ENCODE results near the gene SLC7A6.
"Not testable (repeated sequence)": the region's sequence is repeated elsewhere in the genome, so short reads cannot be mapped to it uniquely, and the experiment has no call there.

Gene SLC7A6

GRCh38 chr16:68279726-68280558 is 15.6 kb downstream of the SLC7A6 start:
- no peak for FAIRE-seq
- no peak for DNase-seq (ENCODE audit: extremely low spot score, insufficient read length, low read depth)

GRCh38 chr16:68281368-68282063 is 17.2 kb downstream of the SLC7A6 start:
- DNase-seq (ENCODE audit: extremely low spot score, insufficient read length, low read depth) (no peak), FAIRE-seq (no peak)

DNA sequence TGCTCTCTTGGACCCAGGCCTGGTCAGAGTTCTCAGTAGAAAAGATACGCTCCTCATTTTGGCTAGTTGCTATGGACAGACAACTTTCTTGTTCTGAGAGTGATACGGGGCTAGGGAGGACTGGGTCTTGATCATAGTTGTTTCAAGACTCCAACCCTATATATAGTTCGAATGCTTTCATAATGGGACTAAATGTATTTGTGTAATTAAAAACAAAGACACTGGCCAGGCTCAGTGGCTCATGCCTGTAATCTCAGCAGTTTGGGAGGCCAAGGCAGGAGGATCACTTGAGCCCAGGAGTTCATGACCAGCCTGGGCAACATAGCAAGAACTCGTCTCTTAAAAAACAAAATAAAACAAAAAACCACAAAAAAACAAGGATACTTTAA is 17.7 kb downstream of the SLC7A6 start:
- FAIRE-seq (no peak), DNase-seq (ENCODE audit: extremely low spot score, insufficient read length, low read depth) (no peak)

DNA sequence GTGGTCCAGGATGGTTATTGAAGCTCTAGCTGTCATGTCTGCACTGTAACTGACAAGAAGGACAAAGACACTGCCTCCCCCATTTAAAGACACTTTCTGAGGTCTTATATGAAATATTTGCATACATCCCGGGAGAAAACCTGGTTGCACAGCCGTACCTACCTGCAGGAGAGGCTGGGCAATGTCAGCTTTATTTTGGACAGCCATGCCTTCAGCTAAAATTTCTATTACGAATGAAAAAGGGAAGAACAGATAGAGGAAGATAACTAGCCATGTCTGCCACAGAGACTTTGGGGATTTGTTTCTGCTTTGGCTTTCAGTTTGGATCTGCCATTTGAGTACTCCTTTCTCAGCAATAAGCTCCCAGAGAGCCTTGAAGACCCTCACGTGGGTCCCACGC is 19.0 kb downstream of the SLC7A6 start:
- no peak for DNase-seq (ENCODE audit: extremely low spot score, insufficient read length, low read depth)
- FAIRE-seq = peak; percentile 41

DNA sequence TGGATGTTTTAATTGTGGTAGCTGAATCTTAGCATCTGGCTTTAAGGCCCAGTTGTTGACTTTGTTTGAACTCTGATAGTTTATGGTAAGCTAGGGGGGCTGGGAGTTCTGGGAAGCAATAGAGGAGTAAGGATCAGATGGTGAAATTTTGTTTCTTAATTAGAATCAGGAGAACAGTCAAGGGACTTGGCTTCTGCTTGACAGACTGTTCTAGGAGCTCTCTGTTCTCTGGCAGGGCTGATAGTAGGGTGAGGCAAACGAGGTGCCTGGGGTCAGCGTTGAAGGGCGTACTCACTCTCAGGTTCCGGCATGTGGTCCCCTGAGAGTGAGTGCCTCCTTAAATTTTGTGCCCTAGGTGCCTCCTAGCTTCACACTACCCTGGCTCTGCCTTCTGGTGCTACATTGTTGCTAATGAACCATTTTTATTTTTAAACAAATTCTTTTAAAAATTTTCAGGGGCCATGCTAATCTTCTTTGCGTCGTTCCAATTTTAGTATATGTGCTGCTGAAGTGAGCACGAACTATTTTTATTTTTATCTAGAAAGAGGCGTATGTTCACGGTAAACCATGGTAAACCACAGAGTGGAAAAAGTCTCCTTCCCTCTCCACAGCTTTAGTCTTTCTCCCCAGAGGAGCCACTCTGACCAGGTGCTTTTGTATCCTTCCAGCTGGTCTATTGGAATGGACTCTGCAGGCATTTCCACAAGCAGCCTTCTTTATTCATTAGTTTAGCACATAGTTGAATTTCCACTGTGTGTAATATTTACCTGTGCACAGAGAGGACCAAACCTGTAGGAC is 19.7 kb downstream of the SLC7A6 start:
- FAIRE-seq = peak; percentile 77
- no peak for DNase-seq (ENCODE audit: extremely low spot score, insufficient read length, low read depth)

DNA sequence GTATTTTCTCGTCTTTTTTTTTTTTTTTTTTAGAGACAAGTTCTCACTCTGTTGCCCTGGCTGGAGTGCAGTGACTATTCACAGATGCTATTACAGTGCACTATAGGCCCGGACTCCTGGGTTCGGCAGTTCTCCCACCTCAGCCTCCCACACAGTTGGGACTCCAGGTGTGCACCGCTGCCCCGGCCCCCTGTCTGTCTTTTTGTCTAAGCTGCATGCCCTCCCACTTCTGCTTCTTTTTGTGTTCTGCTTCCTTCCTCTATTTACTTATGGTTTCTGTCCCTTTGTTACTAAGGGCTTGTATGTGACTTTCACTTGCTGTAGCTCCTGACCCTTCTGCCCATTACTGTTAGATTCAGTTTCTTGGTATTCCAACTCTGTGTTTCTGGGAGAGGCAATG is 20.5 kb downstream of the SLC7A6 start:
- no peak for DNase-seq (ENCODE audit: extremely low spot score, insufficient read length, low read depth)

GRCh38 chr16:68285683-68286082 is 21.4 kb downstream of the SLC7A6 start:
- FAIRE-seq (peak; percentile 9), DNase-seq (ENCODE audit: extremely low spot score, insufficient read length, low read depth) (no peak)

More for the DNA sequence above, 20.5 kb downstream of the SLC7A6 start:
- FAIRE-seq = peak; percentile 91

- FAIRE-seq = peak; percentile 81
- DNase-seq (ENCODE audit: extremely low spot score, insufficient read length, low read depth) = no peak
Observed at GRCh38 chr16:68286153-68287074, 22.1 kb downstream of the SLC7A6 start.

GRCh38 chr16:68287276-68288251 is 23.2 kb downstream of the SLC7A6 start:
- FAIRE-seq (no peak), DNase-seq (ENCODE audit: extremely low spot score, insufficient read length, low read depth) (no peak)

DNA sequence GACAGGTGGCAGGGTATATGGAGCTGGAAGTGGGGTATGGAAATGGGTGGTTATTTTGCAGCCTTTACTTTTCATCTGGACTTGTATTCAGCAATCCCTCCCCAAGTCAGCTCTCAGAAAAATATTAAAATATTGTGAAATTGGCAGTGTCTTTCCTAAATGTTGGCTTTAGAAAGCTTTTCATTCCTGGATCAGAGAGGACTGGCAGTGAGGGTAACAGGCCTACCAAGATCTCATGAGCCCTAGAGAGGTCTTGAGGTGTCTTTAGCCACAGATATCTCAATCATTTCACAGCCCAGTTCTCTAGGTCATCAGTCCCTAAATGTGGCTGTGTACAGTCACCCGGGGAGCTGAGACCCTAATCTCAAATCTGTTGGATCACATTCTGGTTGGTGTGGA is 23.9 kb downstream of the SLC7A6 start:
- DNase-seq (ENCODE audit: extremely low spot score, insufficient read length, low read depth) = no peak

DNA sequence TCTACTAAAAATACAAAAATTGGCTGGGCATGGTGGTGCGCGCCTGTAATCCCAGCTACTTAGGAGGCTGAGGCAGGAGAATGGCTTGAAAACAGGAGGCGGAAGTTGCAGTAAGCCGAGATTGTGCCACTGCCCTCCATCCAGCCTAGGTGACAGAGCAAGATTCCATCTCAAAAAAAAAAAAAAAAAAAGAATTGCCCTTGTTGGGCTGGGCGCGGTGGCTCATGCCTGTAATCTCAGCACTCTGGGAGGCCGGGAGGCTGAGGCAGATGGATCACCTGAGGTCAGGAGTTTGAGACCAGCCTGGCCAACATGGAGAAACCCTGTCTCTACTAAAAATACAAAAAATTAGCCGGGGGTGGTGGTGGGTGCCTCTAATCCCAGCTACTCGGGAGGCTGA is 24.5 kb downstream of the SLC7A6 start:
- DNase-seq (ENCODE audit: extremely low spot score, insufficient read length, low read depth); FAIRE-seq: not testable (repeated sequence)

More for the DNA sequence above, 23.9 kb downstream of the SLC7A6 start:
- no peak for FAIRE-seq

- no peak for DNase-seq (ENCODE audit: extremely low spot score, insufficient read length, low read depth)
- FAIRE-seq = no peak
Observed at GRCh38 chr16:68289202-68289601, 24.9 kb downstream of the SLC7A6 start.

GRCh38 chr16:68289621-68290329 is 25.4 kb downstream of the SLC7A6 start:
- FAIRE-seq (peak; percentile 89), DNase-seq (ENCODE audit: extremely low spot score, insufficient read length, low read depth) (no peak)

DNA sequence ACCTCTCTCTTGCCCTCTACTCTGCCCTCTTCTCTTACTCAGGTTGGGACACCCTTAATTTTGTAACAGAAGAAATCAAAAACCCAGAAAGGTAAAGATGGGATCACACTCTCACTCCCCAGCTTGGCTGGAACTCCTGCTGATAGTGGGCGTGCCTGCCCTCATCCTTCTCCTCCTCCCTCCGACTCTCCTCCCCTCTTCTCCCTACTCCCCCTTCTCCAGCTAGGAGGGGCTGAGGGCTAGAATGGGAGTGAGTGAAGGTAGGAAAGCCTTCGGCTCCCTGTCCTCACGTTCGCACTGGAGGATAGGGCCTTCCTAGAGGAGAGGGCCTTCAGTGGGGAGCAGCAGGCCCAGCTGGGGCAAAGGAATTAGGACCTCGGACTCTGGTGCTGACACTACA is 26.1 kb downstream of the SLC7A6 start:
- DNase-seq (ENCODE audit: extremely low spot score, insufficient read length, low read depth) (no peak), FAIRE-seq (no peak)

DNA sequence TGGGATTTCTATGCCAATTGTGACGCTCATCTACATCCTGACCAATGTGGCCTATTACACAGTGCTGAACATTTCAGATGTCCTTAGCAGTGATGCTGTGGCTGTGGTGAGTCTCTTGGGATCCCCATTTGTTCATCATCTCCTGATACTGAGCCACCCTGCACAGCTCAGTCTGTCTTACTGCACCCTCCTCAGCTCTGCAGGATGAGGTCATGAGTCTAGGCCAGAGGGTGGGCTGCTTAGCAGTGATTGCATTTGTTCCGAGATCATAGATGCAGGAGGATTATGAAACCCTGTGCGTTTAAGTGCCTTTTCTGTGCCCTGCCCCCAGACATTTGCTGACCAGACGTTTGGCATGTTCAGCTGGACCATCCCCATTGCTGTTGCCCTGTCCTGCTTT is 26.9 kb downstream of the SLC7A6 start:
- FAIRE-seq = no peak

DNA sequence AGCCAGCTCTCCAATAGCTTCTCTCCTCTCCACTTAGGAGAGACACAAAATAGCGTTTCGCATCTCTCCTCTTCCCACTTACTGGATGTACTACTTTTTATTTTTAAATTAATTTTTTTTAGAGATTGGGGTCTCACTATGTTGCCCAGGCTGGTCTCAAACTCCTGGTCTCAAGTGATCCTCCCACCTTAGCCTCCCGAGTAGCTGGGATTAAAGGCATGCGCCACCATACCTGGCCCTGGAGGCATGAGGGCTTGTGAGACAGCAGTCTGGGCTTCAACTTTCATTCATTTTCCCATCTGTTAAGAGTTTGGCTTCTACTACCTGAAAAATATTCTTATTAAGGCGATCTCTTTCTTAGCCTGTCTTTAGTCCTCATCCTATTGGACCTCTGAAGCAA is 28.1 kb downstream of the SLC7A6 start:
- FAIRE-seq = no peak

More for the DNA sequence above, 26.9 kb downstream of the SLC7A6 start:
- no peak for DNase-seq (ENCODE audit: extremely low spot score, insufficient read length, low read depth)

GRCh38 chr16:68296291-68296690 is 32.0 kb downstream of the SLC7A6 start:
- DNase-seq (ENCODE audit: extremely low spot score, insufficient read length, low read depth) (no peak), FAIRE-seq (no peak)

More for the DNA sequence above, 28.1 kb downstream of the SLC7A6 start:
- no peak for DNase-seq (ENCODE audit: extremely low spot score, insufficient read length, low read depth)

- DNase-seq (ENCODE audit: extremely low spot score, insufficient read length, low read depth) = no peak
- no peak for FAIRE-seq
Observed at GRCh38 chr16:68296693-68297092, 32.4 kb downstream of the SLC7A6 start.
